Activated B cell treated with CpG ODN at 0.5 μM for 24 hours (primary cell): Measurements from ENCODE around the gene FXYD7. TPM values are rescaled to one million over a fixed set of nuclear protein-coding genes. Genes with fewer than 3 reads are reported as not detected.

ENCODE experiments used
- ATAC-seq: fragments of 200-7000 bp; cut with Tn5 transposase; one replicate; pipeline ENCODE4 v1.10.0; 2021; ENCODE audit warnings: low read depth, mild to moderate bottlenecking, moderate library complexity
- CTCF ChIA-PET: fragments of 350-600 bp; sonication (Branson Sonifier 250); formaldehyde crosslinking; loops from one replicate; lab custom pipeline; 2021; ENCODE audit warnings: antibody characterized with exemption; lab: Charles Lee
- POLR2A ChIA-PET: fragments of 350-600 bp; sonication (Branson Sonifier 250); formaldehyde crosslinking; loops from one replicate; lab custom pipeline; 2021; ENCODE audit warnings: antibody characterized with exemption; lab: Charles Lee
- DNase-seq: peaks from one replicate; pipeline ENCODE4 v3.0.0; 2022
- H3K27ac Mint-ChIP-seq: one replicate; pipeline ENCODE4 v1.8.0; 2020; ENCODE audit warnings: mixed read lengths
- H3K27me3 Mint-ChIP-seq: one replicate; pipeline ENCODE4 v1.8.0; 2021; ENCODE audit warnings: mixed read lengths
- H3K36me3 Mint-ChIP-seq: one replicate; pipeline ENCODE4 v1.8.0; 2021; ENCODE audit warnings: low read depth, mixed read lengths
- H3K4me1 Mint-ChIP-seq: one replicate; pipeline ENCODE4 v1.8.0; 2021; ENCODE audit warnings: mixed read lengths
- H3K4me3 Mint-ChIP-seq: one replicate; pipeline ENCODE4 v1.8.0; 2020; ENCODE audit warnings: mild to moderate bottlenecking, mixed read lengths
- H3K9me3 Mint-ChIP-seq: one replicate; pipeline ENCODE4 v1.8.0; 2020; ENCODE audit warnings: mixed read lengths
- intact Hi-C: fragments of 100-400 bp; cut with micrococcal nuclease; formaldehyde crosslinking; loops from one replicate; pipeline ENCODE4 v1.15.1; 2024
- total RNA-seq: library from RNA; stranded (reverse); gene quantifications from 2 replicates; pipeline ENCODE4 v1.2.3, GENCODE V29; 2022
- TF ChIP-seq, protein P1 (sequence below): fragments of 200-600 bp; IDR thresholded peaks from one replicate; pipeline ENCODE4 v1.8.0; 2022; ENCODE audit warnings: antibody characterized with exemption, mild to moderate bottlenecking

FXYD7 gene
- total RNA-seq, 1 donor from 2014 or later, result 3.0 TPM

DNA sequence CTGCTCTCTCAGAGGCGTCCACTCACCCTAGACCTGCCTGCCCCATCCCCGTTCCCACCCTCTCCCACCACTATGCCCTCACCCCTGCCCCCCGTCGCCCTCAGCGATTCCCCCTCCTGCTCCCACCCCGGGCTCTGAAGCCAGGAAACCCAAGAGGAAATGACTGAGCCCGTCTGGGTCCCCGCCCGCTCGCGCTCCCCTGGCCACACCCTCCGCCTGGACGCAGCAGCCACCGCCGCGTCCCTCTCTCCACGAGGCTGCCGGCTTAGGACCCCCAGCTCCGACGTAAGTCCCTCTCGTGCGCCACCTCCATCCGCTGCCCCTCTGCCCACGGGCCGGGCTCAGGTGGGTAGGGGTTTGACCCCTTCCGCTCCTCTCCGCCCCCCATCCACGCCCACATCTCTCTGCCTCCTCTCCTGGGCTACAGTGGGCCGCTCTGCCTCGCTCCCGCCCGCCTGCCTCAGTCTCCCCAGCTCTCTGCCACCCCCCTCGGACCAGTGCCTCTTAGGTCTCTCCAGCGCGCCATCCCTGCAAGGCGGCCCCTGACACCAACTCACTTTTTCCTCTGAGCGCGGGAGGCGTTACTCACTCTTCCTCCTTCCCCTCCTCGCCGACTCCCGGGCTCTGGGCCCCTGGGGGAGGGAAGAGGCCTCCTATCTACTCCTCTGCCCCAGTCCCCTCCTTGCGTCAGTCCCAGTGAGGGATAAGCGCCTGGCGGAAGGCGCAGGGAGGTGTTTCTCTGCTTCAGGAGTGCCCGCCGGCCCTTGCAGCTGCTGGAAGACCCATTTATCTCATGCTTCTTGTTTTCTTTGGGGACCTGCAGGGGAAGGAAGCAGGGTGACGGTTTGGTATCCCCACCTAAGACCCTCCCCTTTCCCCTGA, 11.7 kb downstream of the FXYD7 start, which contains the start of gene FXYD5:
FXYD5 (plus strand) TSS at position 211 of the 882 bp plus-strand sequence. CDS start 816 bp downstream, outside the sequence.
- peaks cover 50% of the 10 kb centered on the region for H3K36me3 Mint-ChIP-seq

DNA sequence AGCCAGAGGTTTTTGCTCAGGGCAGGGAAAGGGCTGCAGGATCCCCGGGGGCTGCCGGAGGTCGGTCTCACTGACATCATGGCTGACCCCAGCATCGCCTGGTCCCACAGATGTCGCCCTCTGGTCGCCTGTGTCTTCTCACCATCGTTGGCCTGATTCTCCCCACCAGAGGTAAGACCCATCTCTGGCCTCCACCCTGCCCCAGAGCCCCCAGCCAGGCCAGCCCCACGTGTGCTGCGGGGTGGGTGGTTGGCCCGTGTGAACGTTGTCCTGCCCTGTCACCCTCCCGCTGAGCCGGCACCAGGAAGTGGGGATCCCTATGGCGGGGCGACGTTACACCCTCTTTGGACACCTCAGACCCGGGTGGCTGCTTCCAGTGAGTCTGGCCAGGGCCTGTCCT, 12.4 kb downstream of the FXYD7 start:
- CTCF ChIA-PET, result interaction anchor here (1.6 kb wide), 1 partner anchor 313 kb away, joined by 4 read pairs; no protein-coding TSS in a partner anchor
- POLR2A ChIA-PET, result interaction anchor here (1.1 to 3.5 kb wide), 5 partner anchors 11 to 112 kb away, joined by 3 to 63 read pairs (median 33); partner anchors contain the start of gene FXYD7
- peaks cover 49% of the 10 kb centered on the region for H3K4me1 Mint-ChIP-seq
- peak overlapping the region; percentile 99 for H3K4me3 Mint-ChIP-seq
- peak overlapping the region; percentile 94 for H3K27ac Mint-ChIP-seq
- H3K27me3 Mint-ChIP-seq, result no peaks in the 10 kb centered on the region
- no peaks in the 10 kb centered on the region for H3K9me3 Mint-ChIP-seq
- intact Hi-C loops, result loop anchor here (1.0 to 2.0 kb wide), 4 partner anchors 14 to 59 kb away; no protein-coding TSS in a partner anchor
- peaks cover 56% of the 10 kb centered on the region for H3K36me3 Mint-ChIP-seq
- ATAC-seq, result peak; percentile 13
- no peak for DNase-seq
- TF ChIP-seq, protein P1, sequence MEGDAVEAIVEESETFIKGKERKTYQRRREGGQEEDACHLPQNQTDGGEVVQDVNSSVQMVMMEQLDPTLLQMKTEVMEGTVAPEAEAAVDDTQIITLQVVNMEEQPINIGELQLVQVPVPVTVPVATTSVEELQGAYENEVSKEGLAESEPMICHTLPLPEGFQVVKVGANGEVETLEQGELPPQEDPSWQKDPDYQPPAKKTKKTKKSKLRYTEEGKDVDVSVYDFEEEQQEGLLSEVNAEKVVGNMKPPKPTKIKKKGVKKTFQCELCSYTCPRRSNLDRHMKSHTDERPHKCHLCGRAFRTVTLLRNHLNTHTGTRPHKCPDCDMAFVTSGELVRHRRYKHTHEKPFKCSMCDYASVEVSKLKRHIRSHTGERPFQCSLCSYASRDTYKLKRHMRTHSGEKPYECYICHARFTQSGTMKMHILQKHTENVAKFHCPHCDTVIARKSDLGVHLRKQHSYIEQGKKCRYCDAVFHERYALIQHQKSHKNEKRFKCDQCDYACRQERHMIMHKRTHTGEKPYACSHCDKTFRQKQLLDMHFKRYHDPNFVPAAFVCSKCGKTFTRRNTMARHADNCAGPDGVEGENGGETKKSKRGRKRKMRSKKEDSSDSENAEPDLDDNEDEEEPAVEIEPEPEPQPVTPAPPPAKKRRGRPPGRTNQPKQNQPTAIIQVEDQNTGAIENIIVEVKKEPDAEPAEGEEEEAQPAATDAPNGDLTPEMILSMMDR, result no peak

More for the DNA sequence above, 11.7 kb downstream of the FXYD7 start, which contains the start of gene FXYD5:
- peak; percentile 55 for DNase-seq
- peak; percentile 77 for ATAC-seq
- H3K9me3 Mint-ChIP-seq, result no peaks in the 10 kb centered on the region
- ChIA-PET CTCF (interaction anchor here (0.7 to 1.8 kb wide), 10 partner anchors 9 to 314 kb away, joined by 3 to 19 read pairs (median 4); partner anchors contain the start of gene FXYD7), POLR2A (interaction anchor here (0.6 to 3.5 kb wide), 14 partner anchors 8 to 659 kb away, joined by 3 to 63 read pairs (median 4); partner anchors contain the start of gene FXYD7)
- peak within 1 kb of the TSS; percentile 94 for H3K27ac Mint-ChIP-seq
- peaks cover 49% of the 10 kb centered on the region for H3K4me1 Mint-ChIP-seq
- no peaks in the 10 kb centered on the region for H3K27me3 Mint-ChIP-seq
- TF ChIP-seq, protein P1, result no peak
- H3K4me3 Mint-ChIP-seq, result peak within 1 kb of the TSS; percentile 99
- intact Hi-C loops, result loop anchor here (1.0 to 2.0 kb wide), 5 partner anchors 13 to 94 kb away; no protein-coding TSS in a partner anchor

DNA sequence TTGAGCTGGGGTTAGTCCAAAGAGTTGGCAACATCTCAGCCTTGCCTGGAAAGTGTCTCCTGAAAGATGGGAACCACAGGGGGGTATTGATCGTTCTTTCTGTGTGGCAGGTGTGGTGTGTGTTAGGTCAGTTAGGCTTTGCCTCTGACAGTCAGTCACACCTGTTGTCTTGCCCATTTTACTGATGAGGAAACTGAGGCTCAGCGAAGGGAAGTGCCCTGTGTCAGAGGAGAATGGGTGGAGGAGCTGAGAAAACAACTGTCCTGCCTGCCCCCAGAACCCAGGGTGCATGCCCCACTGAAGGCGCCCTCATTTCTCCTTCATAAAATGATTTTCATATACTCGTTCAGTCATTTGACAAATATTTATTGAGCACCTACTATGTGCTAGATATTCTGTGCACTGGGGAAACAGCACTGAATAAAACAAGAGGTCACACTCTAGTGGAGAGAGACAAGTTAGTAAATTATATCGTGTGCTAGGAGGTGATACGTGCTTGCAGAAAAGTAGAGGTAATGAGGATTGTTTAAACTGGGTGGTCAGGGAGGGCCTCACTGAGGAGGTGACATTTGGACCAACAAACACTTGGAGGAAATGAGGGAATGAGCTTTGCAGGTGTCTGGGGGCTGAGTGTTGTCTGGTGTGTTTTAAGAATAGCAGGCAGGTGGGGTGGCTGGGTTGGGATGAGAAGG, 13.1 kb downstream of the FXYD7 start:
- Mint-ChIP-seq H3K9me3 (no peaks in the 10 kb centered on the region), H3K4me3 (peak overlapping the region; percentile 99), H3K4me1 (peaks cover 49% of the 10 kb centered on the region), H3K27me3 (no peaks in the 10 kb centered on the region), H3K27ac (peak overlapping the region; percentile 94), H3K36me3 (peaks cover 63% of the 10 kb centered on the region)
- DNase-seq (no peak), ATAC-seq (no peak)
- POLR2A ChIA-PET, result interaction anchor here (3.0 to 3.5 kb wide), 2 partner anchors 50 to 58 kb away, joined by 33 to 63 read pairs; no protein-coding TSS in a partner anchor
- TF ChIP-seq, protein P1, result no peak
- CTCF ChIA-PET, result no interaction called here
- intact Hi-C loops, result loop anchor here (1.0 to 2.0 kb wide), 4 partner anchors 15 to 59 kb away; no protein-coding TSS in a partner anchor

DNA sequence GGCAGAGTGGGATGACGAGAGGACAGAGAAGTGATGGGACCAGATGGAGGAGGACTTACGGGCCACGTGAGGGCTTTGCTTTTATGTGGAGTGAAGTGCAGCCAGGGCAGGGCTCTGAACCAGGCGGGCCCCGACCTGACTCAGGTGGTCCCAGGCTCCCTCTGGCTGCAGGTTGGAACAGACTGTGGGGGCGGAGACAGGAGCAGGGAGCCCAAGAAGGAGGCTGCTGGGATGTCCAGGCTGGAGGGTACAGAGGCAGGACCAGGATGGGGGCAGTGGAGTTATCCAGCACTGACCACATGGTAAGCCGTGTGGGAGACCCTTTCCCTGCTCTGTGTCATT, 13.6 kb downstream of the FXYD7 start:
- TF ChIP-seq, protein P1, result no peak
- intact Hi-C loops, result no loop called here
- H3K4me1 Mint-ChIP-seq, result peaks cover 49% of the 10 kb centered on the region
- ATAC-seq, result no peak
- peak overlapping the region; percentile 99 for H3K4me3 Mint-ChIP-seq
- POLR2A ChIA-PET, result no interaction called here
- CTCF ChIA-PET, result no interaction called here
- no peak for DNase-seq
- H3K27me3 Mint-ChIP-seq, result no peaks in the 10 kb centered on the region
- no peaks in the 10 kb centered on the region for H3K9me3 Mint-ChIP-seq
- no peak overlapping the region for H3K27ac Mint-ChIP-seq
- H3K36me3 Mint-ChIP-seq, result peaks cover 68% of the 10 kb centered on the region
